Medulla oblongata (tissue), 1 donor: ENCODE data around the gene SRGAP1.
"Not testable (repeated sequence)": the region's sequence is repeated elsewhere in the genome, so short reads cannot be mapped to it uniquely, and the experiment has no call there.

ENCODE experiments used
- DNase-seq: peaks from one replicate; pipeline ENCODE4 v3.0.0-alpha.2; 2015; ENCODE audit errors: extremely low spot score

Gene SRGAP1

DNA sequence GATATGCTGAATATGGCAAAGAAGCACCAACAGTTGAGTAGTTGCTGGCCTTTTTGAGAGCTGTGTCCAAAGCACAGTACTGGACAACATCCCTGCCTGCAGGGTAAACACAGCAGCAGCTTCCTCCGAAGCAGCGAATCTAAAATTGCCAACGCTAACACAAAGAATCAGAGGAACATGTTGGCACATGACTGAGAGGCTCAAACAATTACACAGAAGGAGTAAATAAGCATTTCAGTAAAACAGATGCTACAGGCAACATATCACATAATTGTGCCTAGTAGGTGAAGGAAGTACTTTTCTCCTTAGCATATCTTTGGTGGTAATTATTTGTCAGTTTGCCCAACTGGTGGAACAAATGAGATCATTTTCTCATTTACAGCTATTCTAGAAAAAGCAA, 325.5 kb downstream of the SRGAP1 start:
- no peak for DNase-seq

DNA sequence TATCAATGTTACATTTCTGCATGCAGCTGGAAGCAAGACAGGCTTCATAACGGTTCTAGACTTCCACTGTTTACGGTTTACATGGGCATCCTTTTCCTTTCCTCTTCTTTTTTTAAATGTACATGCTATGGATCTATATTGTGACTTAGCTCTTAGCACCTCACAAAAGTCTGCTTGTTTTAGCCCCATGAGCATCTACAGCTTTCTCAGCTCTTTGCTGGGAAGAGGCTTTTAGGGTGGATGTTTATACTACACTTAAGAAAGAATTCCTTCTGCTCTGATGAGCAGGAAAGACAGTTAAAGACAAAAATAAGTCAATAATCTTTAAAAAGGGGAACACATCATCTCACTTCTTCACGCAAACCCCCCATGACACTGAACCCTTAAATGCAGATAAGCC, 326.2 kb downstream of the SRGAP1 start:
- DNase-seq = no peak

DNA sequence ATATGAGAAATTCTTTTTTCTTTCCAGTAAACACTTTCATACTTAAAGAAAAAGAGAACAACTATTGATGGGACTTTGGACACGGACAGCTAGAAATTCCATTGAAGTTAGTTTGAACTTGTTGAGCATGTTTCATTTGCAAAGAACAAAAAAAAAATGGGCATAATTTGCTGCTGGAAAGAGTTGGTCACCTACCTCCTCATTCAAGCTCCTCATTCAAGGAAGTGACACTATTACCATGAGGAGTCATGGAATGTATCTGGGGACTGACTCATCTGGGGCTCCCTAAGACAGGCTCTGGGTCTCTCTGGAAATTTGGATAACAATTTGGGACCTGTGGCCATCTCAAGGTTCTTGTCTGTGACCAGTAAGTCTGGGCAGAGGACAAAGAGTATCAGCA, 327.2 kb downstream of the SRGAP1 start:
- no peak for DNase-seq

DNA sequence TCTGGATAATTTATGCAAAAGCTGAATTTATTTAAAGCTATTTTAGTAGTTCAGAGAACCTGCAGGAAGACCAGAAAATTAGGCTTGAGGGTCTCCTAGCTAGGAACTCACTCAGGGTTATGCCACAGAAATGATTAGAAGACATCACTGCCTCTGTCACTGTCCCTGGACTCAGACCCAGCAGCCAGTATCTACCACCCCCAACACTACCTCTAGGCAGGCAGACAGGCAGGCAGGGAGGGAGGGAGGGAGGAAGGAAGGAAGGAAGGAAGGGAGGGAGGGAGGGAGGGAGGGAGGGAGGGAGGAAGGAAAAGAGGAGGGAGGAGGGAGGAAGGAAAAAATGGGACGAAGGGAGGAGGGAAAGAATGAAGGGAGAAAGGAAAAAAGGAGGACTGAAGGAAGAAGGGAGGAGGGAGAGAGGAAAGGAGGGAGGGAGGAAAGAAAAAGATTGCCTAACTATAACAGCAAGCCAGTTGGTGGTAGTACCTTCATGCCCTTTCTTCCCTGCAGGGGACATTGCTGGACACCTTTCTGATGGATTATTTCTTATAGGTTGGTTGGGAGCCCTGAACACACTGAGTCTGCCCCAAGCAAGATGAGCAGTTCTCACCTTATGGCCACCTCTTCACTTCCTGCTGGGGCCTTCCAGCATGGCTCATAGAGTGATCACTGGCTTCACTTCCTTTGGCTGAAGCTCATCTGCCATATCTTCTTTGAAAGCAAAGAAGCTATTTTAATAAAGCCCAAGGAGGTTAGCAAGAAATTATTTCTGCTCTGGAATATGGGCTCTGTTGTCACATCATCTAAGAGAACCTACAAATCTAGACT, 327.9 kb downstream of the SRGAP1 start:
- DNase-seq = no peak

DNA sequence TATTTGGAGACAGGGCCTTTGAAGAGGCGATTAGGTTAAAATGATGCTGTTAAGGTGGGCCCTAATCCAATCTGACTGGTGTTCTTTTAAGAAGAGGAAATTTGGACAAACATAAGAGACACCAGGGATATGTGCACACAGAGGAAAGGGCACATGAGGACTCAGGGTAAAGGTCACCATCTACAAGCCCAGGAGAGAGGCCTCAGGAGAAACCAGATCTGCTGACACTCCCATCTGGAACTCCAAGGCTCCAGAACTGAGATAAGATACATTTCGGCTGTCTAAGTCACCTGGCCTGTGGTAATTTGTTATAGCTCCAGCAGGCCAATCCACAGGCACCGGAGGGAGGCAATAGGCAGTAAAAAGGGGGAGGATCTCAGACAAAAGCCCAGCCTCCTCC, 329.0 kb downstream of the SRGAP1 start:
- no peak for DNase-seq

DNA sequence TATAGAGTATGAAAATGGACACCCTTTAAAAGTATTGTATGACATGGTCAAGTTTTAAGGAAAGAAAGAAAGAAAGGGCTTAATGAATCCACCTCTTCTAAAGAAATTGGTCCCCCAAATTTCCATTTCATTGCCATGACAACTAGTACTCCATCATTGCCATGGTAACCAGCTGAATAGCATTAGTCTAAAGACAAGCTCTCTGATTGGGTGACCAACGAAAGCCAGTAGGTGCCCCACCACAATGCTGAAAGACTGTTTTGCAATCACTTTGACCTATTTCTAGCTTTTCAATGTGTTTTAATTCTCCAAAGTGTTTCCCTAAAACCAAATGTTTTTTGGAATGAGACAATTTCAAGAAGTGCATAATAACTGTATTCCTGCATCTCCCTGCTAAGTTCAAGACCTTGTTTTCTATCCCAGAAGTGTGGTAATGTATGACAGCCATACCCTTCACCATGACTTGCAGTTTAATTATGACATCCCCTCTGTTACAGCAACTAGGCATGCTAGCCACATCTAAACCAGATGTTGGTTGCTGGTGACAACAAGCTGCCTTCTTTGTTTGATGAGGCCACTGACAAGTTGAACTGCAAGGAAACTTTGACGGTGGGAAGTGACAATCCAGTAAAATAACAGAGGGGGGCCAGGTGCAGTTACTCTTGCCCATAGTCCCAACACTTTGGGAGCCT, 330.9 kb downstream of the SRGAP1 start:
- DNase-seq = no peak

DNA sequence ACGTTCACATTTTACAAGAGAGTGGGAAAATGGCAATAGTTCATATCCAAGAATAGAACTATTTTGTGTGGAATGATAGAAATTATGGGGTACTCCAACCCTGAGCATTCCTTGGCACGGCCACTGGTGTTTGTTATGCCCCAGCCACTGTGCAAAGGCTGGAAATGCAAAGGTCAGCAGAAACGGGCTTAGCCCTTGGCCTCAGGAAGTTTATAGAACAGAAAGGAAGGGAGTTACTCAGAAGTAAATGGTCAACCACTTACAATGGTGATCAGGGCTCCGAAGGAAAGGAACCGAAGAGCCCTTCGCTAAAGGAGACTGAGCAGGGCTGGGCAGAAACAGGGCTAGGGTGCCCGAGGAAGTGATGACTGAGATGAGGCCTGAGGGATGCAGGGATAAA, 332.5 kb downstream of the SRGAP1 start:
- DNase-seq = no peak

DNA sequence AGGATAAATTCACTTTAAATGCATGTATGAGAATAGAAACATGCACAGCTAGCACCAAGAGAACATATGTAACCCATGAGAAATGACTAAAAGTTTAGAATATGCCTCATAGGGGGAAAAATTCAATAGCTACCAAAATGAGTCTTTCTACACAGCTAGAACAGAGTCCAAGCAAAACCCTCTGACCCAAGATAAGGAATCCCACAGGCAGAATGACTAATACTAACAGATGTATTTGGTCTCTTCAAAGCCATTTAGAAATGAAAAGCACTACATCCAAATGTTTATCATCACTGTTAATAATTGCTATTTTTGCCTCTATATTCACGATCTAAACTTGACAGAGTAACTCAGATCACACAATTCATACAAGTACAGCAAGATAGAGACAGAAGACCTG, 333.6 kb downstream of the SRGAP1 start:
- DNase-seq = no peak

DNA sequence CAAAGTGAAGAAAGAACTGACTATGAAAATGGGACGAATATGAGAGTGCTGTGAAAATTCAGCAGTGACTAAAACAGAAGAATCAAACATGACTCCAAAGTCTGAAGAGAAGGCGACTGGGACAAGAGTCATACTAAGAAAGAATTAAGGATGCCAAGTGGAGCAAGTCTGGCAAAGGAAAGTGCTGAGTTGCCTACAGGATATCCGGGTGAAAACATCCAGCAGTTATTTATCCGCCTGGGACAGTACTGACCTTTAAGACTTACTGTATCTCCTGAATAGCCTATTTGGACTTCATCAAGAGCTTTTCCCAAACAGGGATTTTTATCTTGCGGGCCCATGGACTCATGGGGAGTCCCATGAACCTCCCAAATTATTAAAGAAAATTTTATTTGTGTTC, 336.5 kb downstream of the SRGAP1 start:
- DNase-seq = peak; percentile 16

DNA sequence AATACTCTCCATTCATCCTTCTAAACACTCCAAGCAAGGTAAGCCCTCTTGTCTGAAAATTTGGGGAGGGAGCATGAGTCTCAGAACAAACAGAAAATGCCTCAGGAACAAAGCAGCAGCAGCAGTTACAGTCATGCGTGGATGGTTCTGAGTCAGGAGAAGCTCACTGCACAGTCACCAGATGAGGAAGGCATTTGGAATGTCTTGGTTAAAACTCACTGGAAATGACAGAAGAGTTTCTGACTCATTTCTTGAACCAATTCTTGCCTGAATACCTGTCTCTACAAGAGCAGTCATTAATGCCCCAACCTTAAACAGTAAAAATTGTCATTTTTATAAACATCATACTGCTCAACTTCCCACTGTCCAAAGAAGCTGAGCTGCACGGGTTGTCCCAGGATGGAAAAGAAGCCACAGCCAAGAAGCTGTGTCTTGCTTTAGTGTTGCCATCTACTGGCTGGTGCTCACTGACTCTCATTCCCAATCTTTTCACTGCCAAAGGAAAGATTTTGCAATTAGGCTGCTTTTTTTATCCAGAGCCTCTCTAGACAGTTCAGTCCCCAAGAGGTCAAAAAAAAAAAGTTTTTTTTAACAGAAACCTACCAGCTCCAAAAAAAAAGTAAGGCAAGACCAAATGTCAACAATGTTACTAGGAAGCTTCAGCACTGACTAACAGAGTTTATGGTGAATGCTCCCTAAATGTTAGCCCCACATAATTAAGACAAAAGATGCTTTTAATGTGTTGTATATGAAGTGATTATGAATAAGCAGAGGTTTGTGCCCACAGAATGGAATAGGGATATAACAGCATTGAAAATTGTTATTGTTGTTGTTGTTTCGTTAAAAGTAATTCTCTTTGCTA, 337.2 kb downstream of the SRGAP1 start:
- DNase-seq = peak; percentile 90

DNA sequence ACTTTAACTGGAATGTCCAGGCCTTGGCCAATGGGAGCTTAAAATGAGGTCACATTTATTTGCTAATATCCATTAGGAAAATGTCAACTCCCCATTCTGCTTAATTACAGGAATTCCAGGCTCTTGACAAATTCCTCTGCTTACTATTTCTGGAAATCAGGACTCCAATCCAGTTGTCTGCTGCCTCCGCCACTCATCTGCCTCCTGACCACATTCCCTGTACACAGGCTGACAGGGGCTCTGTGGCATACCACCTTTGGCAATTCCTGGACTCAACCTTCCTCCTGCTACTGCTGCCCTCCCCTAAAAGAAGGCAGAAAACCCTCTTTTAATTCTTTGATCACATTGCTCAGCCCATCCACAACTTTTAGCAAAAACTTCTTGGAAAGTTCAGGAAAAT, 339.7 kb downstream of the SRGAP1 start:
- DNase-seq = no peak

DNA sequence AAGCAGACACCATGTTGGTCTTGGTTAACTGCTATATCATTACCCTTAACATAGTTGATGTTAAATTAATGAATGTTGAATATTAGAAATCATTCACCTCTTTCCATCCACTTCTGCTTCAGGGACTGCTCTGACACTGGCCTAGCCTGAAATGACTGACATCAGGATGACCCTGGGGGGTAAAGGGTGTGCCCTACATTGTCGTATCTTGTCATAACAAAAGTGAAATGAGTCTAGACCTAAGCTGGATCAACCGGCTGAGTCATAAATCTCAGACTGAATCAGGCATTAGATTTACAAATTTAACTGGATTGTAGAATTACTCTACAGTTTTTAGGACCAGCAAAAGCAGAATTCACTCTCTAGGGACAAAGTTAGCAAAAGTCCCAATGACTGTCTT, 342.3 kb downstream of the SRGAP1 start:
- DNase-seq = no peak

DNA sequence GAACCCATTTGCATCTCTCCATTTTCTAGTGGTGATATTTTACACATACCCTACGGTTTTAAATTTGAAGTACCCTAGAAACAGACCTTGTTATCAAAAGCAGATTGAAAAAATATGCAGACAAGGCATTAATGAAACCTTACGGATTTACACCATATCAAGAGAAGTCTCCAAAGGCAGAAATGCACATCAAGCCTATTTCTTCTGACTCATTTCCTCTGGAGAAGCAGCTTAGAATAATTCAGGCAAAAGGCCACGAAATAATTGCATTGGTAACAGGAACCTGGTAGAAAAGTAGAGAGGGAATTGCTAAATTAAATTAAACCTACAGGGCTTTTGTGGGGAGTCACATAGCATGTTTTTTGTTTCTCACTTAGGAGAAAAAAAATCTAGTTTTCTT, 342.9 kb downstream of the SRGAP1 start:
- no peak for DNase-seq

DNA sequence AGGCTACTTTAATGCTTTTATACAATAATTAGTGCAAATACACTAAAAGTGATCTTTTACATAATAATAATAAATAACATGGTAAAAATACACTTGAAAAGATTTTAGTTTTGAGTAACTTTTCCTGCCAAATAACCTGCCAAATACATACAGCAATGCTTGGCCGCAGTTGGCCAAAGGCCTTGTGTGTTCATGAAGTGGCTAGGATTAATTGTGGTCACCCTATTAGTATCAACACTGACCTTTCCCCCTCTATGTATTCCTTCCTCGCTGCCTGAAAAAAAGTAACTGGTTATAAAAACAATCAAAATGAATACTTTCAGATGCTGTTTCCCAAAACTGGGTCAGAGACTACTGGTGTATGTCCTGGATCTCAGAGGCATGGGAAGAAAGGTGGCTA, 343.3 kb downstream of the SRGAP1 start:
- no peak for DNase-seq

DNA sequence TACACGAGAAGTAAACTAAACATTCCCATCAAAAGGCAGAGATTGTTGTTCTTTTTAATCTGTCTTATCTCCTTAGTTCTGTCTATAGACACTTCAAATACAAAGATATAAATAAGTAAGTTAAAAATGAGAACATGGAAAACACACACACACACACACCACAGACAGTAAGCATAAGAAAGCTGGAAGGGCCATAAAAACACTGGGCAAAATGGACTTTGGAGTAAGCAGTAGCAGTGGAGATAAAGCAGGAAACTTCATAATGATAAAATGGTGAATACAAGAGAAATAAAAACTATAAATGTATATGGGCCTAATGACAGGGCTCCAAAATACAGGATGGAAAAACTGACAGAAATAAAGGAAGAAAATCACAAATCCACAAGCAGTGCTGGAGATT, 345.0 kb downstream of the SRGAP1 start:
- no peak for DNase-seq

DNA sequence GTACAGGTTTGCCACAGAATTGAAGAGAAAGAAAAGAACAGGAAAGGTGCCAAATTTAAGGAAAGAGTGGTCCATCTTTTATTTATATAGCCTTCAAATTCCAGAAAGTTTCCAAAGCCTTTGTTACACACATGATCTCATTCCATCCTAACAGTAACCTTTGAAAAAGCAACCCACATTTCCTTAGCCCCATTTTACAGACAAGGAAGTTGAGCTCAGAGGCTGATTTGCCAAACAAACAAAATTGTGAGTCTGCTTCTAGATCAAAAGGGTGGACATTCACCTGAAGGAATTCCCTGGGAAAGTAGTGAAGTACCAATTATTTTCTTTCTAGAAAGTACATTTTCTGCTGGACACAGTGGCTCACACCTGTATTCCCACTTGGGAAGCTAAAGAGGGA, 345.6 kb downstream of the SRGAP1 start:
- DNase-seq = no peak

DNA sequence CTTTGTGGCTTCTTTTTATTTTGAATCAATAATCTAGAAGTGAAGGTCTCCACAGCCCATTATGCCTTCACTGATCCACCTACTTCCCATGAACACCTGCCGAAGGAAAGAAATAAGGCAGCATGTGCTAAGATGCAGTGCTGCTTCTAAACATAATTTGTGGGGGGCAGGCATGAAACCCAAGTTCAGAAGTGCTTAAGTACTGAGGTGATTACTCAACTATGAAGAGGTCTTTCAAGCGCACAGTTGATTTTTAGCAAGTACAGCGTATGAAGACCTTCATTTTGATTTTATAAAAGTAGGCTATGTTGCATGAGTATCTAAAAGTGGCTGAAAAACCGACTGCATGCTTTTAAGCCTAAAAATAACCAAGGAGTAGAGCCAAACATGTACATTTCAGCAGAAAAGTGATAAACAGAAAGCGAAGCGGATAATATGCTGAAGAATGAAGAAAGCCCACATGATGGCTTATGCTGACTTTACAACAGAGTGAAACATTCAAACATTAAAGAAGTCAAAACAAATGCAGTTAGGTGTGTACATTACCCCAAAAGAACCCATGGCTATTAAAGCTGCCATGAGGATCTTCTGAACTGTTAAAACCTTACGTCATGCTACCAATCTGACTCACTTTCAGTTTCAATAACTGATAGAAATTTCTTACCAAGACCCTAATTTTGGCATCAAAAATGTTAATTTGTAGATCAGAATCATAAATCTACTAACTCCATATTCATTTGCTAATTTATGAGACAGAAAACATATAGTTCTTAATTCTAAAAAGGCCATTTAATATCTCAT, 348.3 kb downstream of the SRGAP1 start:
- no peak for DNase-seq

DNA sequence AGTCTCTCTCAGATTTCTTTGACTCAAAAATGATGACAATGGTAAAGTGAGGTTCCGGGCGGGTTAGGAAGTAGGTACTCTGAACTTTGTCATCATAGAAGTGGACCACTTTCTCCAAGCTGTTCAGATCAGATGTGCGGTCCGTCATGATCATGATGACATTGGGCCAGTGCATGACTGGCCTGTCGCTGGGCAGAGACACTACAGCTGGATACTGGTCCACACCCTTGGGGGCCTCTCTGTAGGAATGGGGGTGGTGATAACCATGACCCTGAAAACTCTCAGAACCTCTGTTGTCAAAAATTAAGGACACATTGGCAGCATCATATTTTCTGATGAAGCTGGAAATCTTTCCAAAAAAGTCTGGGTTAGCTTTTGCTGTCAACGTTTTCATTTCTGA, 349.4 kb downstream of the SRGAP1 start:
- no peak for DNase-seq

DNA sequence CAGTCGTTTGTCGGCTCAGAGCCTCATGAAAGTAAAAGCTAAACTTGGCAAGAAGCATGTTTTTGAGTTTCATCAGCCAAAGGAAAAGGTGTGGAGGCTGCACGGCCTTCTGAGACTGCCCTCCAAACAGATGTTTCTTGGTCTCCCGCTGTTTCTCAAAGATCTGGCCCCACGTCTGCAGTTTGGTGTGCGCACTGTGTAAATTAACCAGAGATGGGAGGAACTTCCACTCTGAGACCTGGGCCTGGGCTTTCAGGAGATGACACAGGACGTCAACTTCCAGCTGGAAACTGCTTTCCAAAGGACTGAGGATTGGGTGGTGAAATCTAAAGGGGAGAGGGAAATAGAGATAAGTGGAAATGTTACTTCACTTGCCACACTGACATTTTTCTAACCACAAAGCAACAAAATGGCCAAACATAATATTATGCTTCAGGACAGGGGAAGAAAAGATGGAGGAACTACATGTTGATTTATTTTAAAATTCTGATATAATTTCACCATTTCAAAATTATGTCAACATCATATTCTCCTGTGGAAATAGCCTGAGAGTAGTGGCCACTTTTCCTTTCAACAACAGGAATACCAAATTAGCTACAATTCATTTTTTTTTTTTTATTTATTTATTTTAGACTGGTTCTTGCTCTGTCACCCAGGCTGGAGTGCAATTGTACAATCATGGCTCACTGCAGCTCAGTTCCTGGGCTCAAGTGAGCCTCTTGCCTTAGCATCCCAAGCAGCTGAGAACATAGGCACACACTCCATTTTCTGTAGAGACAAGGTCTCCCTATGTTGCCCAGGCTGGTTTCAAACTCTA, 350.0 kb downstream of the SRGAP1 start:
- no peak for DNase-seq

DNA sequence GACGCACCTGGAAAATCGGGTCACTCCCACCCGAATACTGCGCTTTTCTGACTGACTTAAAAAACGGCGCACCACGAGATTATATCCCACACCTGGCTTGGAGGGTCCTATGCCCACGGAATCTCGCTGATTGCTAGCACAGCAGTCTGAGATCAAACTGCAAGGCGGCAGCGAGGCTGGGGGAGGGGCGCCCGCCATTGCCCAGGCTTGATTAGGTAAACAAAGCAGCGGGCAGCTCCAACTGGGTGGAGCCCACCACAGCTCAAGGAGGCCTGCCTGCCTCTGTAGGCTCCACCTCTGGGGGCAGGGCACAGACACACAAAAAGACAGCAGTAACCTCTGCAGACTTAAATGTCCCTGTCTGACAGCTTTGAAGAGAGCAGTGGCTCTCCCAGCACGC, 351.3 kb downstream of the SRGAP1 start:
- not testable (repeated sequence) for DNase-seq

DNA sequence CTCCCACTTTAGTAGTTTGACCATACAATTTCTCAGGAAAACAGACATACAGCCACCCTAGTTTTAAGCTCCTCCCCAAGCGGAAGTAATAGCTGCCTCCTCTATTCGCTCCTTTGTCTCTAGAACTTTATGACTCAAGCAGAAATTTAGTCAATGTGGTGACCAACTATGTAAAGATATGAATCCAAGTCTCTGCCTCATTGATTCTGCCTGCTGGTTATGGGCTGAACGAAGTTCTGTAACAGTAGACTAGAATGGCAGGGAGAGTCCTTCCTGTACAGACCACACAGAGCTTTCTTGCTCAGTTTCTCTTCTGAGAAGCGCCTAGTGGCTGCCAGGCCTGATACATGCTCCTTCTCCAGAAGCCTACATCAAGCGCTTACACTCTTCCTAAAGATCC, 358.5 kb downstream of the SRGAP1 start:
- no peak for DNase-seq
